Left ventricle myocardium superior (tissue), 1 donor: ENCODE measurements around the gene NDUFV2. TPM values are rescaled to one million over a fixed set of nuclear protein-coding genes. Genes with fewer than 3 reads are reported as not detected.
"Not testable (repeated sequence)": the region's sequence is repeated elsewhere in the genome, so short reads cannot be mapped to it uniquely, and the experiment has no call there.

Experiments
- ATAC-seq: fragments of 200-7000 bp; cut with Tn5 transposase; one replicate; pipeline ENCODE4 v1.9.1; 2020; ENCODE audit warnings: mild to moderate bottlenecking, moderate library complexity
- DNase-seq: peaks from one replicate; pipeline ENCODE4 v3.0.0-alpha.2; 2020
- intact Hi-C: fragments of 100-400 bp; cut with micrococcal nuclease; formaldehyde crosslinking; loops from one replicate; pipeline ENCODE4 v1.11.0; 2022
- total RNA-seq: library from RNA; stranded (reverse); fragmentation: NEBNext Ultra II Directional; extraction: Animal tissue kit (Norgen Biotek cat#: 25700); gene quantifications from one replicate; pipeline ENCODE4 v1.2.1, GENCODE V29; 2021
- donor health status: DM: no; HTN: yes; CAD: no; lungs with severe emphysema.

NDUFV2 gene
- total RNA-seq, 1 donor from 2014 or later: 496 TPM

GRCh38 chr18:9137168-9138066, 34.9 kb downstream of the NDUFV2 start:
- peak; percentile 47 for ATAC-seq
- peak; percentile 87 for DNase-seq
- intact Hi-C loops: loop anchor here (5.0 kb wide), 1 partner anchor 35 kb away; the partner anchor contains the start of gene NDUFV2

- DNase-seq (no peak), ATAC-seq (no peak)
- intact Hi-C loops: loop anchor here (5.0 kb wide), 1 partner anchor 37 kb away; the partner anchor contains the start of gene NDUFV2
Measured at GRCh38 chr18:9139400-9140039, 37.0 kb downstream of the NDUFV2 start.

- ATAC-seq: no peak
- intact Hi-C loops: no loop called here
- no peak for DNase-seq
Measured at GRCh38 chr18:9140381-9140780, 37.9 kb downstream of the NDUFV2 start.

- ATAC-seq (no peak), DNase-seq (no peak)
- intact Hi-C loops: no loop called here
Measured at GRCh38 chr18:9140984-9141383, 38.5 kb downstream of the NDUFV2 start.

- ATAC-seq (no peak), DNase-seq (no peak)
- intact Hi-C loops: no loop called here
Measured at GRCh38 chr18:9146224-9146623, 43.7 kb downstream of the NDUFV2 start.

GRCh38 chr18:9147440-9148202, 45.1 kb downstream of the NDUFV2 start:
- DNase-seq (no peak), ATAC-seq (peak; percentile 81)
- intact Hi-C loops: loop anchor here (2.0 kb wide), 1 partner anchor 75 kb away; no protein-coding TSS in a partner anchor

- intact Hi-C loops: loop anchor here (2.0 kb wide), 1 partner anchor 75 kb away; no protein-coding TSS in a partner anchor
- no peak for DNase-seq
- no peak for ATAC-seq
Measured at GRCh38 chr18:9148203-9148552, 45.7 kb downstream of the NDUFV2 start.

- intact Hi-C loops: no loop called here
- no peak for ATAC-seq
- DNase-seq: no peak
Measured at GRCh38 chr18:9150121-9150520, 47.6 kb downstream of the NDUFV2 start.

- intact Hi-C loops: no loop called here
- ATAC-seq: no peak
- no peak for DNase-seq
Measured at GRCh38 chr18:9153256-9153655, 50.8 kb downstream of the NDUFV2 start.

GRCh38 chr18:9156604-9157249, 54.2 kb downstream of the NDUFV2 start:
- ATAC-seq (no peak), DNase-seq (no peak)
- intact Hi-C loops: no loop called here

- no peak for ATAC-seq
- DNase-seq: no peak
- intact Hi-C loops: no loop called here
Measured at GRCh38 chr18:9157806-9158205, 55.3 kb downstream of the NDUFV2 start.

GRCh38 chr18:9160014-9160413, 57.5 kb downstream of the NDUFV2 start:
- DNase-seq (no peak), ATAC-seq (no peak)

GRCh38 chr18:9162663-9163062, 60.2 kb downstream of the NDUFV2 start:
- intact Hi-C loops, DNase-seq, ATAC-seq: not testable (repeated sequence)

More at GRCh38 chr18:9160014-9160413, 57.5 kb downstream of the NDUFV2 start:
- intact Hi-C loops: no loop called here

- intact Hi-C loops, DNase-seq, ATAC-seq: not testable (repeated sequence)
Measured at GRCh38 chr18:9164149-9164548, 61.6 kb downstream of the NDUFV2 start.

- intact Hi-C loops, ATAC-seq, DNase-seq: not testable (repeated sequence)
Measured at GRCh38 chr18:9165883-9166282, 63.4 kb downstream of the NDUFV2 start.

- DNase-seq, intact Hi-C loops, ATAC-seq: not testable (repeated sequence)
Measured at GRCh38 chr18:9169515-9169914, 67.0 kb downstream of the NDUFV2 start.

GRCh38 chr18:9171919-9172318, 69.4 kb downstream of the NDUFV2 start:
- intact Hi-C loops, DNase-seq, ATAC-seq: not testable (repeated sequence)

GRCh38 chr18:9172506-9173127, 70.1 kb downstream of the NDUFV2 start:
- DNase-seq (no peak), ATAC-seq (no peak)
- intact Hi-C loops: no loop called here
